ENCODE measurements around the gene RGL1. TPM values are rescaled to one million over a fixed set of nuclear protein-coding genes. Genes with fewer than 3 reads are reported as not detected.

Gene RGL1
- total and polyA plus RNA-seq, 2 donors (not counting 1 experiment from before 2014, with no cell fraction given), result 16.2 to 21.4 TPM

GRCh38 chr1:183894290-183894565 lies 89.3 kb downstream of the RGL1 start:
- no peaks in the 10 kb centered on the region for H4K20me1 ChIP-seq (ENCODE audit: control insufficient read depth, extremely low read depth, insufficient read depth, low read length)
- H3K4me3 ChIP-seq (replicated peaks in 1 of 4; ENCODE audit: control extremely low read depth in 1 of 4, insufficient read depth in 1 of 4, low read depth in 3 of 4, low read length in 4 of 4), result no peak overlapping the region
- H2AFZ ChIP-seq (ENCODE audit: low read length), result no peak overlapping the region
- TF ChIP-seq CTCF (conservative IDR thresholded peaks at IDR 0.05 in 1 of 2, IDR thresholded peaks at IDR 0.05 in 1 of 2; ENCODE audit: low read depth in 1 of 2, low read length in 2 of 2) (no peak), EZH2 (IDR thresholded peaks at IDR 0.05; ENCODE audit: low read length, missing control alignments) (no peak)
- no peak overlapping the region for H3K27ac ChIP-seq (ENCODE audit: insufficient read depth, low read length)
- H3K4me2 ChIP-seq (ENCODE audit: extremely low read depth, insufficient read depth, low read length), result no peak overlapping the region
- H3K36me3 ChIP-seq (ENCODE audit: control insufficient read depth, insufficient read depth, low read length), result peaks cover 7% of the 10 kb centered on the region
- H3K9me3 ChIP-seq (ENCODE audit: control insufficient read depth, insufficient read depth, low read depth, low read length), result no peaks in the 10 kb centered on the region
- H3K79me2 ChIP-seq (ENCODE audit: control insufficient read depth, insufficient read depth, low read length), result no peaks in the 10 kb centered on the region
- H3K4me1 ChIP-seq (ENCODE audit: control insufficient read depth, extremely low read depth, insufficient read depth, low read length), result no peaks in the 10 kb centered on the region
- no peaks in the 10 kb centered on the region for H3K27me3 ChIP-seq (ENCODE audit: control insufficient read depth, insufficient read depth, low read length)
- H3K9ac ChIP-seq (ENCODE audit: insufficient read depth, low read length), result no peak overlapping the region
- DNase-seq (ENCODE audit: low read depth in 2 of 2), result no peak

DNA sequence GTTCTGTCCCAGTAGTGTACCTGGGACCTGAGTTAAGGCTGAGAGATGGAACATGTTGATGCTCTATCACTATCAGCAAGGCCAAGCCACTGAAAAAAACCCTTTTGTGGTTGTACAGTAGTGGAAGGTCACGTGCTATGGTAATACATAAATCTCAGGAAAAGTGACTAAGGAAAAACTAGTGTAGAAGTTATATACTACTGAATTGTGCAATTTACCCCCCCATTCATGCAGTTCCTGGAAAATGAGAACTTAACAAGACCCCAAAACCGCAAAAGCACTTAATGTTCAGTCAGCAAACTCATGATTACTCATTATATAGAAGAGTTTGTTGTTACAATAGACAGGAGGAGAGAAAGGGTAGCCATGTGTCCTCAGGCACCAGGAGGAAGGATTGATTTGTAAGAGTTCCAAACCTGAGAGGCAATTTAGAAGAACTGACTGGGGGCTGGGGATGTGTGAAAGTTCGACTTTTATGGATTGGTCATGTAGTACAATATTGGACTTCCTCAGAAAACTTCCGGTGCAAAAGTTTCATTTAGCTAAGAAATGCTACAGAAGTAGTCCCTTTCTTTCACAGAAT lies 91.6 kb downstream of the RGL1 start:
- peaks cover 7% of the 10 kb centered on the region for H3K36me3 ChIP-seq (ENCODE audit: control insufficient read depth, insufficient read depth, low read length)
- no peak overlapping the region for H3K4me2 ChIP-seq (ENCODE audit: extremely low read depth, insufficient read depth, low read length)
- H3K27ac ChIP-seq (ENCODE audit: insufficient read depth, low read length), result no peak overlapping the region
- peak; percentile 75 to 91 for DNase-seq (ENCODE audit: low read depth in 2 of 2)
- TF ChIP-seq CTCF (conservative IDR thresholded peaks at IDR 0.05 in 1 of 2, IDR thresholded peaks at IDR 0.05 in 1 of 2; ENCODE audit: low read depth in 1 of 2, low read length in 2 of 2), result no peak
- TF ChIP-seq EZH2 (IDR thresholded peaks at IDR 0.05; ENCODE audit: low read length, missing control alignments), result no peak
- H3K4me1 ChIP-seq (ENCODE audit: control insufficient read depth, extremely low read depth, insufficient read depth, low read length), result no peaks in the 10 kb centered on the region
- H3K4me3 ChIP-seq (replicated peaks in 1 of 4; ENCODE audit: control extremely low read depth in 1 of 4, insufficient read depth in 1 of 4, low read depth in 3 of 4, low read length in 4 of 4), result no peak overlapping the region
- no peak overlapping the region for H2AFZ ChIP-seq (ENCODE audit: low read length)
- no peaks in the 10 kb centered on the region for H3K27me3 ChIP-seq (ENCODE audit: control insufficient read depth, insufficient read depth, low read length)
- H4K20me1 ChIP-seq (ENCODE audit: control insufficient read depth, extremely low read depth, insufficient read depth, low read length), result no peaks in the 10 kb centered on the region
- H3K9me3 ChIP-seq (ENCODE audit: control insufficient read depth, insufficient read depth, low read depth, low read length), result no peaks in the 10 kb centered on the region
- H3K9ac ChIP-seq (ENCODE audit: insufficient read depth, low read length), result no peak overlapping the region
- no peaks in the 10 kb centered on the region for H3K79me2 ChIP-seq (ENCODE audit: control insufficient read depth, insufficient read depth, low read length)

DNA sequence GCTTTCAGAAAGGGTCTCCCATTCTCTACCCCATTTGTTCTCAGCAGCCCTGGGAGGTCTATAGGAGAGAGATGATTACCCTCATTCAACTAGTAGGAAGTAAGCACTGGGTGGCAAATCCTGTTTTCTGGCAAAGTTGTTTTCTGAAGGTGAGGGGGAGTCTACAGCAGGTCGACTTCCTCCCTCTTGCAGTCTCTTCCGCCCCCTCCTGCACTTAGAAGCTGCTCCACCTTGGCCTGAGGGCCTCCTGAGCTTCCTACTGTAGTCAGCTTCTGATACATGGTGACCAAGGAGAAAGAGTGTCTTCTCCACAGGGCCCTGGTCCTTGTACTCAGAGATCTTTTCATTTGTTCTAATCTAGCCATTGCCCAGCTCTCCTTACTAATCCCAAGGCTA lies 93.1 kb downstream of the RGL1 start:
- H3K4me2 ChIP-seq (ENCODE audit: extremely low read depth, insufficient read depth, low read length), result no peak overlapping the region
- no peaks in the 10 kb centered on the region for H3K79me2 ChIP-seq (ENCODE audit: control insufficient read depth, insufficient read depth, low read length)
- H3K9me3 ChIP-seq (ENCODE audit: control insufficient read depth, insufficient read depth, low read depth, low read length), result no peaks in the 10 kb centered on the region
- DNase-seq (ENCODE audit: low read depth in 2 of 2), result no peak
- no peaks in the 10 kb centered on the region for H4K20me1 ChIP-seq (ENCODE audit: control insufficient read depth, extremely low read depth, insufficient read depth, low read length)
- peaks cover 7% of the 10 kb centered on the region for H3K36me3 ChIP-seq (ENCODE audit: control insufficient read depth, insufficient read depth, low read length)
- no peaks in the 10 kb centered on the region for H3K4me1 ChIP-seq (ENCODE audit: control insufficient read depth, extremely low read depth, insufficient read depth, low read length)
- no peak overlapping the region for H3K4me3 ChIP-seq (replicated peaks in 1 of 4; ENCODE audit: control extremely low read depth in 1 of 4, insufficient read depth in 1 of 4, low read depth in 3 of 4, low read length in 4 of 4)
- TF ChIP-seq CTCF (conservative IDR thresholded peaks at IDR 0.05 in 1 of 2, IDR thresholded peaks at IDR 0.05 in 1 of 2; ENCODE audit: low read depth in 1 of 2, low read length in 2 of 2), result no peak
- TF ChIP-seq EZH2 (IDR thresholded peaks at IDR 0.05; ENCODE audit: low read length, missing control alignments), result no peak
- H3K27ac ChIP-seq (ENCODE audit: insufficient read depth, low read length), result no peak overlapping the region
- H3K9ac ChIP-seq (ENCODE audit: insufficient read depth, low read length), result no peak overlapping the region
- H3K27me3 ChIP-seq (ENCODE audit: control insufficient read depth, insufficient read depth, low read length), result no peaks in the 10 kb centered on the region
- no peak overlapping the region for H2AFZ ChIP-seq (ENCODE audit: low read length)
